HEK293 (cell line): ENCODE results near the gene PARD6B.
"Not testable (repeated sequence)": the region's sequence is repeated elsewhere in the genome, so short reads cannot be mapped to it uniquely, and the experiment has no call there.

Experiments used
- IKZF3 ChIP-seq: fragments of 450-650 bp; IDR thresholded peaks from 2 replicates; pipeline ENCODE4 v1.5.0; 2018; ENCODE audit warnings: missing biosample characterization, mild to moderate bottlenecking, missing genetic modification characterization, moderate library complexity
- PRDM6 ChIP-seq: fragments of 450-650 bp; formaldehyde crosslinking; IDR thresholded peaks from 2 replicates; pipeline ENCODE4 v1.5.1; 2017; ENCODE audit warnings: missing biosample characterization, missing genetic modification characterization
- YY1 ChIP-seq: fragments of 450-650 bp; formaldehyde crosslinking; IDR thresholded peaks from 2 replicates; pipeline ENCODE4 v1.5.1; 2018; ENCODE audit warnings: missing biosample characterization, missing genetic modification characterization
- ZBTB1 ChIP-seq: fragments of 450-650 bp; formaldehyde crosslinking; IDR thresholded peaks from 2 replicates; pipeline ENCODE4 v1.5.1; 2016; ENCODE audit warnings: missing biosample characterization, missing genetic modification characterization
- ZBTB49 ChIP-seq: fragments of 450-650 bp; formaldehyde crosslinking; IDR thresholded peaks from 2 replicates; pipeline ENCODE4 v1.5.1; 2016; ENCODE audit warnings: missing biosample characterization, missing genetic modification characterization, low read depth
- TF ChIP-seq, protein P1 (sequence below): fragments of 450-650 bp; formaldehyde crosslinking; IDR thresholded peaks from 2 replicates; pipeline ENCODE4 v1.5.1; 2016; ENCODE audit warnings: missing biosample characterization, missing genetic modification characterization

DNA sequence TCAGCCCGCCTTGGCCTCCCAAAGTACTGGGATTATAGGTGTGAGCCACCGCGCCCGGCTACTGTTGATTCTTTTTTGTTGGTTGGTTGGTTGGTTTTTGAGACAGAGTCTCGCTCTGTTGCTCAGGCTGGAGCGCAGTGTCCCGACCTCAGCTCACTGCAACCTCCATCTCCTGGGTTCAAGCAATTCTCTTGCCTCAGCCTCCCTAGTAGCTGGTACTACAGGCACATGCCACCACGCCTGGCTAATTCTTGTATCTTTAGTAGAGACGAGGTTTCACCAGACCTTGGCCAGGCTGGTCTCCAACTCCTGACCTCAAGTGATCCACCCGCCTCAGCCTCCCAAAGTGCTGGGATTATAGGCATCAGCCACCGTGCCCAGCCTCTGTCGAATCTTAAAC, 17.0 kb upstream of the PARD6B start:
- TF ChIP-seq PRDM6 (tag by site-specific recombination); IKZF3 (tag by site-specific recombination); YY1; ZBTB49 (tag by site-specific recombination); ZBTB1 (tag by site-specific recombination): not testable (repeated sequence)
- TF ChIP-seq, protein P1, sequence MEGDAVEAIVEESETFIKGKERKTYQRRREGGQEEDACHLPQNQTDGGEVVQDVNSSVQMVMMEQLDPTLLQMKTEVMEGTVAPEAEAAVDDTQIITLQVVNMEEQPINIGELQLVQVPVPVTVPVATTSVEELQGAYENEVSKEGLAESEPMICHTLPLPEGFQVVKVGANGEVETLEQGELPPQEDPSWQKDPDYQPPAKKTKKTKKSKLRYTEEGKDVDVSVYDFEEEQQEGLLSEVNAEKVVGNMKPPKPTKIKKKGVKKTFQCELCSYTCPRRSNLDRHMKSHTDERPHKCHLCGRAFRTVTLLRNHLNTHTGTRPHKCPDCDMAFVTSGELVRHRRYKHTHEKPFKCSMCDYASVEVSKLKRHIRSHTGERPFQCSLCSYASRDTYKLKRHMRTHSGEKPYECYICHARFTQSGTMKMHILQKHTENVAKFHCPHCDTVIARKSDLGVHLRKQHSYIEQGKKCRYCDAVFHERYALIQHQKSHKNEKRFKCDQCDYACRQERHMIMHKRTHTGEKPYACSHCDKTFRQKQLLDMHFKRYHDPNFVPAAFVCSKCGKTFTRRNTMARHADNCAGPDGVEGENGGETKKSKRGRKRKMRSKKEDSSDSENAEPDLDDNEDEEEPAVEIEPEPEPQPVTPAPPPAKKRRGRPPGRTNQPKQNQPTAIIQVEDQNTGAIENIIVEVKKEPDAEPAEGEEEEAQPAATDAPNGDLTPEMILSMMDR (tag by site-specific recombination), result not testable (repeated sequence)
